ENCODE data around the gene DCC. TPM values are rescaled to one million over a fixed set of nuclear protein-coding genes. Genes with fewer than 3 reads are reported as not detected.

Gene DCC
- total RNA-seq, 2 donors from 2014 or later, result 0.10 to 0.48 TPM

GRCh38 chr18:52624702-52625101, 284.7 kb downstream of the DCC start:
- no peaks in the 10 kb centered on the region for H3K27me3 ChIP-seq
- TF ChIP-seq, protein P1, sequence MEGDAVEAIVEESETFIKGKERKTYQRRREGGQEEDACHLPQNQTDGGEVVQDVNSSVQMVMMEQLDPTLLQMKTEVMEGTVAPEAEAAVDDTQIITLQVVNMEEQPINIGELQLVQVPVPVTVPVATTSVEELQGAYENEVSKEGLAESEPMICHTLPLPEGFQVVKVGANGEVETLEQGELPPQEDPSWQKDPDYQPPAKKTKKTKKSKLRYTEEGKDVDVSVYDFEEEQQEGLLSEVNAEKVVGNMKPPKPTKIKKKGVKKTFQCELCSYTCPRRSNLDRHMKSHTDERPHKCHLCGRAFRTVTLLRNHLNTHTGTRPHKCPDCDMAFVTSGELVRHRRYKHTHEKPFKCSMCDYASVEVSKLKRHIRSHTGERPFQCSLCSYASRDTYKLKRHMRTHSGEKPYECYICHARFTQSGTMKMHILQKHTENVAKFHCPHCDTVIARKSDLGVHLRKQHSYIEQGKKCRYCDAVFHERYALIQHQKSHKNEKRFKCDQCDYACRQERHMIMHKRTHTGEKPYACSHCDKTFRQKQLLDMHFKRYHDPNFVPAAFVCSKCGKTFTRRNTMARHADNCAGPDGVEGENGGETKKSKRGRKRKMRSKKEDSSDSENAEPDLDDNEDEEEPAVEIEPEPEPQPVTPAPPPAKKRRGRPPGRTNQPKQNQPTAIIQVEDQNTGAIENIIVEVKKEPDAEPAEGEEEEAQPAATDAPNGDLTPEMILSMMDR (IDR thresholded peaks at IDR 0.05), result no peak
- H3K9me3 ChIP-seq, result no peaks in the 10 kb centered on the region
- no peaks in the 10 kb centered on the region for H3K36me3 ChIP-seq
- H3K4me1 ChIP-seq, result no peaks in the 10 kb centered on the region
- intact Hi-C loops (cut with DNase I), result no loop called here
- H3K27ac ChIP-seq, result no peak overlapping the region
- DNase-seq, result no peak
- no peak overlapping the region for H3K4me3 ChIP-seq
- no peak overlapping the region for H3K9ac ChIP-seq (ENCODE audit: low read depth in 2 of 2, low read length in 2 of 2)

DNA sequence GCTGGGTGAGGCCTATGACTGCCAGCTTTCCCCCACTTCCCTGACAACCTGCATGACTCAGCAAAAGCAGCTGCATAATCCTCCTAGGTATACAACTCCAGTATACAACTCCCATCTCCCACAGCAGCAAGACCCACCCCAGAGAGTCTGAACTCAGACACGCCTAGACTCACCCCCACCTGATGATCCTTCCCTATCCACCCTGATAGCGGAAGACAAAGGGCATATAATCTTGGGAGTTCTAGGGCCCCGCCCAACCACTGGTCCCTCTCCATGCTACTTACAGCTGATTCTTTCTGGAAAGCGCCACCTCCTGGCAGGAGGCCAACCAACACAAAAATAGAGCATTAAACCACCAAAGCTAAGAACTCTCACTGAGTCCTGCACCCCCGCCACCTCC, 296.5 kb downstream of the DCC start:
- no peaks in the 10 kb centered on the region for H3K4me1 ChIP-seq
- no peak overlapping the region for H3K9ac ChIP-seq (ENCODE audit: low read depth in 2 of 2, low read length in 2 of 2)
- H3K27me3 ChIP-seq, result no peaks in the 10 kb centered on the region
- no peaks in the 10 kb centered on the region for H3K9me3 ChIP-seq
- intact Hi-C loops (cut with DNase I), result no loop called here
- no peak for DNase-seq
- TF ChIP-seq, protein P1 (IDR thresholded peaks at IDR 0.05), result no peak
- H3K27ac ChIP-seq, result no peak overlapping the region
- no peaks in the 10 kb centered on the region for H3K36me3 ChIP-seq
- no peak overlapping the region for H3K4me3 ChIP-seq

DNA sequence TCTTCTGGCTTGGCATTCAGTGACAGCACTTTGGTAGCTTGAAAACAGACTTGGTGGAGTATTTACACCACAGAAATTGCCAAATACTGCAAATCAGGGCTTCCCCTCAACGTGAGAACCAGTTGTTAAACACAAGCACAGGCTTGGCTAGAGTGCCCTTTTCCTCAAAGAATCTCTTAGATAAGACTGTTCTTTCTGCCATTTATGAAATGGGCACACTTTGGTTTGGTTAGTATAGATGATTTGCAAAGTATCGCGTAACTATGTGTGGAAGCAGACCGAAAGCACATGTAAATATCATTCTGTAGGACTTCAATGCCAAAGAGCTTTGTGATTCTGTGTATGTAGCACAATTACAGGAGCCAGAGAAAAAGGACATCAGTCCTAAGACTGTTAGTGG, 308.2 kb downstream of the DCC start:
- Histone ChIP-seq H3K4me1 (no peaks in the 10 kb centered on the region), H3K27ac (no peak overlapping the region), H3K9ac (ENCODE audit: low read depth in 2 of 2, low read length in 2 of 2) (no peak overlapping the region), H3K9me3 (no peaks in the 10 kb centered on the region), H3K36me3 (no peaks in the 10 kb centered on the region), H3K27me3 (no peaks in the 10 kb centered on the region), H3K4me3 (no peak overlapping the region)
- intact Hi-C loops (cut with DNase I), result no loop called here
- TF ChIP-seq, protein P1 (IDR thresholded peaks at IDR 0.05), result no peak
- no peak for DNase-seq

GRCh38 chr18:52652391-52652790, 312.4 kb downstream of the DCC start:
- no peak for DNase-seq
- intact Hi-C loops (cut with DNase I), result no loop called here
- Histone ChIP-seq H3K27ac (no peak overlapping the region), H3K27me3 (no peaks in the 10 kb centered on the region), H3K36me3 (no peaks in the 10 kb centered on the region), H3K9ac (ENCODE audit: low read depth in 2 of 2, low read length in 2 of 2) (no peak overlapping the region), H3K9me3 (no peaks in the 10 kb centered on the region), H3K4me1 (no peaks in the 10 kb centered on the region), H3K4me3 (no peak overlapping the region)
- TF ChIP-seq, protein P1 (IDR thresholded peaks at IDR 0.05), result no peak

DNA sequence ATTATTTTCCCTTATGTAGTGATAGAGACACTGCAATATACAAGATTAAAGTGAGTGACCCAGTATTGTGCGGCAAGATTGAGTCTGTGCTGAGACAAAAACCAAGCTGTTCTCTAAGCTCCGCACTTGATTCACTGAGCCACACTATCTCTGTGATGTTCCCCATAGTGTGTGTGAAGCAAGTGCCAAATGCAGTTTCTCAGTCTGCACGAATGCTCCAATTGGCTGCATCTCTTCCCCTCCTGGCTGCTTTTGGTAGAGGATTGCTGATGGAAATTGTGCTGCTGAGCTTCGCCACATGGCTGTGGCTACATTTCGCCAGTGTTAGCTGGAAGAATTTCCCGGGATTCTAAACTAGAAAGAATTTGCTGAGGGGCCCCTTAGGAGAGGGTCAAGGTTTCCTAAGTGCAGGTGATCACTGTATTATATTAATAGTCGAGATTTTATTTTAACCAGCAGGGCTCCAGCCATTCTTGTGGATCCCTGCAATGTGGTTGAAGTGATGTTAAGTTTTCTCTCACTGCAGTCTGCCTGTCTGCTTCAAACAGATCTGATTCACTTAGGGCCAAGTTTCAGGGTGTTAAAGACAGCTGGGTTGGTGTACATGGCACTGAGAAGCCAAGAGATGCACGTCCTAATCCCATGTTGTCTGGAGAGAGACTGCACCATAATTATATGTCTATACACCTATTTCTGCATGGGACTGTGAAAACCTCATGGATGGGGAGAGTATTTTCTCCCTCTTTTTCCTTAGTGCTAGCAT, 317.2 kb downstream of the DCC start:
- Histone ChIP-seq H3K9me3 (no peaks in the 10 kb centered on the region), H3K27ac (no peak overlapping the region), H3K27me3 (no peaks in the 10 kb centered on the region), H3K9ac (ENCODE audit: low read depth in 2 of 2, low read length in 2 of 2) (no peak overlapping the region), H3K36me3 (no peaks in the 10 kb centered on the region), H3K4me1 (no peaks in the 10 kb centered on the region), H3K4me3 (no peak overlapping the region)
- intact Hi-C loops (cut with DNase I), result no loop called here
- TF ChIP-seq, protein P1 (IDR thresholded peaks at IDR 0.05), result no peak
- no peak for DNase-seq

All from colonic mucosa (tissue), 4 donors.